Liver (tissue), 9 donors: ENCODE measurements around the gene VGF. TPM values are rescaled to one million over a fixed set of nuclear protein-coding genes. Genes with fewer than 3 reads are reported as not detected.

Experiments used
- DNase-seq: peaks from one replicate; pipeline ENCODE4 v3.0.0-alpha.2; 2017; ENCODE audit warnings: low spot score
- H3K27ac ChIP-seq, 2 donors: one replicate each; pipeline ENCODE4 v1.7.0; 2013; ENCODE audit warnings: inconsistent platforms in 2 of 2, low read length in 2 of 2, control low read depth in 1 of 2, low read depth in 1 of 2, mild to moderate bottlenecking in 1 of 2
- H3K27me3 ChIP-seq, 4 donors: one replicate each; pipeline versions ENCODE4 v1.6.1 to v1.7.0; 2013; ENCODE audit warnings: low read length in 3 of 4, inconsistent platforms in 1 of 4, mild to moderate bottlenecking in 1 of 4, moderate library complexity in 1 of 4; ENCODE audit not compliant: control insufficient read depth in 4 of 4, insufficient read depth in 4 of 4
- H3K36me3 ChIP-seq, 4 donors: one replicate each; pipeline versions ENCODE4 v1.6.1 to v1.7.0; 2013; ENCODE audit warnings: low read length in 3 of 4, mild to moderate bottlenecking in 3 of 4, low read depth in 1 of 4, moderate library complexity in 1 of 4; ENCODE audit not compliant: control insufficient read depth in 4 of 4, insufficient read depth in 3 of 4
- H3K4me1 ChIP-seq, 4 donors: one replicate each; pipeline versions ENCODE4 v1.6.1 to v1.7.0; 2013; ENCODE audit warnings: low read length in 3 of 4, mild to moderate bottlenecking in 3 of 4, moderate library complexity in 1 of 4; ENCODE audit not compliant: control insufficient read depth in 4 of 4, insufficient read depth in 4 of 4
- H3K4me3 ChIP-seq, 3 donors: one replicate each; pipeline versions ENCODE4 v1.6.1 to v1.7.0; 2013; ENCODE audit warnings: low read length in 3 of 3, control low read depth in 1 of 3, low read depth in 1 of 3, mild to moderate bottlenecking in 1 of 3
- H3K9ac ChIP-seq, 2 donors: one replicate each; pipeline ENCODE4 v1.7.0; 2013; ENCODE audit warnings: low read length in 2 of 2, mild to moderate bottlenecking in 2 of 2, moderate library complexity in 2 of 2, control low read depth in 1 of 2, low read depth in 1 of 2
- H3K9me3 ChIP-seq, 4 donors: one replicate each; pipeline versions ENCODE4 v1.6.1 to v1.7.0; 2013; ENCODE audit warnings: low read length in 3 of 4; ENCODE audit not compliant: control insufficient read depth in 4 of 4
- FOXA1 ChIP-seq: IDR thresholded peaks from 2 replicates; pipeline ENCODE4 v1.6.1; 2016; ENCODE audit warnings: antibody characterized with exemption
- FOXA2 ChIP-seq: IDR thresholded peaks from 2 replicates; pipeline ENCODE4 v1.6.1; 2016; ENCODE audit warnings: antibody characterized with exemption
- GABPA ChIP-seq, 2 donors: IDR thresholded peaks in 1 of 2; conservative IDR thresholded peaks in 1 of 2; 2 replicates each; pipeline ENCODE4 v1.6.1; 2016; ENCODE audit warnings: antibody characterized with exemption in 2 of 2, mild to moderate bottlenecking in 1 of 2, moderate library complexity in 1 of 2
- HNF4A ChIP-seq, 2 donors: conservative IDR thresholded peaks; 2 replicates each; pipeline ENCODE4 v1.6.1; 2016; ENCODE audit warnings: antibody characterized with exemption in 2 of 2, mild to moderate bottlenecking in 2 of 2
- HNF4G ChIP-seq: IDR thresholded peaks from 2 replicates; pipeline ENCODE4 v1.6.1; 2016; ENCODE audit warnings: antibody characterized with exemption
- JUND ChIP-seq, 2 donors: IDR thresholded peaks; 2 replicates each; pipeline ENCODE4 v1.6.1; 2016; ENCODE audit warnings: antibody characterized with exemption in 2 of 2
- NR2F2 ChIP-seq: IDR thresholded peaks from 2 replicates; pipeline ENCODE4 v1.6.1; 2016; ENCODE audit warnings: antibody characterized with exemption
- RAD21 ChIP-seq, 2 donors: IDR thresholded peaks; 2 replicates each; pipeline ENCODE4 v1.6.1; 2016; ENCODE audit warnings: antibody characterized with exemption in 2 of 2, mild to moderate bottlenecking in 2 of 2
- REST ChIP-seq: IDR thresholded peaks from 2 replicates; pipeline ENCODE4 v1.6.1; 2016; ENCODE audit warnings: antibody characterized with exemption, mild to moderate bottlenecking
- RXRA ChIP-seq, 2 donors: IDR thresholded peaks; 2 replicates each; pipeline ENCODE4 v1.6.1; 2017 to 2018; ENCODE audit warnings: antibody characterized with exemption in 2 of 2, mild to moderate bottlenecking in 1 of 2
- SP1 ChIP-seq: IDR thresholded peaks from 2 replicates; pipeline ENCODE4 v1.6.1; 2018; ENCODE audit warnings: antibody characterized with exemption, mild to moderate bottlenecking
- YY1 ChIP-seq: IDR thresholded peaks from 2 replicates; pipeline ENCODE4 v1.6.1; 2016; ENCODE audit warnings: antibody characterized with exemption, mild to moderate bottlenecking
- WGBS: extraction: QIAGEN DNeasy Blood & Tissue Kit; methylation state at CpG from one replicate; pipeline ENCODE4 v1.1.7; 2013; 5-methylcytosine and 5-hydroxymethylcytosine counted together
- polyA plus RNA-seq, 2 donors: library from polyadenylated mRNA; stranded (reverse) in 1 of 2; unstranded in 1 of 2; fragments of 200-250 nt in 1 of 2; fragments of >200 nt in 1 of 2; fragmentation: Nextera tagmentation in 1 of 2; extraction: Ambion mirVana in 1 of 2; gene quantifications; one replicate each; pipeline versions ENCODE4 v1.2.1 to v1.2.3, GENCODE V29; 2013 to 2015
- total RNA-seq, 2 donors: library from RNA; depleted of rRNA; stranded (reverse); fragments of >200 nt; gene quantifications; one replicate each; pipeline ENCODE4 v1.2.3, GENCODE V29; 2014
- TF ChIP-seq, protein P1 (sequence below): IDR thresholded peaks from 2 replicates; pipeline ENCODE4 v1.6.1; 2016; ENCODE audit warnings: antibody characterized with exemption
- TF ChIP-seq, protein P2 (sequence below): IDR thresholded peaks from 2 replicates; pipeline ENCODE4 v1.6.1; 2016; ENCODE audit warnings: antibody characterized with exemption
- TF ChIP-seq, protein P3 (sequence below): IDR thresholded peaks from 2 replicates; pipeline ENCODE4 v1.6.1; 2016; ENCODE audit warnings: antibody characterized with exemption
- donor health status: healthy.
- donor health status: healthy.
- donor health status: healthy.
- donor health status: healthy.
- donor health status: healthy.

Gene VGF
- total and polyA plus RNA-seq, 4 donors = not detected

GRCh38 chr7:101180130-101180755, 14.9 kb upstream of the VGF start, which contains the start of gene NAT16 (continued):
- TF ChIP-seq HNF4G = no peak
- no peak for TF ChIP-seq JUND (IDR thresholded peaks at IDR 0.05)
- TF ChIP-seq, protein P1, sequence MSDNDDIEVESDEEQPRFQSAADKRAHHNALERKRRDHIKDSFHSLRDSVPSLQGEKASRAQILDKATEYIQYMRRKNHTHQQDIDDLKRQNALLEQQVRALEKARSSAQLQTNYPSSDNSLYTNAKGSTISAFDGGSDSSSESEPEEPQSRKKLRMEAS = no peak
- TF ChIP-seq NR2F2 = no peak
- TF ChIP-seq, protein P2, sequence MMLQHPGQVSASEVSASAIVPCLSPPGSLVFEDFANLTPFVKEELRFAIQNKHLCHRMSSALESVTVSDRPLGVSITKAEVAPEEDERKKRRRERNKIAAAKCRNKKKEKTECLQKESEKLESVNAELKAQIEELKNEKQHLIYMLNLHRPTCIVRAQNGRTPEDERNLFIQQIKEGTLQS = no peak
- no peak for TF ChIP-seq RXRA (IDR thresholded peaks at IDR 0.05)
- no peak for TF ChIP-seq YY1
- no peak for TF ChIP-seq SP1
- TF ChIP-seq GABPA (IDR thresholded peaks at IDR 0.05 in 1 of 2, conservative IDR thresholded peaks at IDR 0.05 in 1 of 2) = no peak
- TF ChIP-seq HNF4A (conservative IDR thresholded peaks at IDR 0.05) = no peak

DNA sequence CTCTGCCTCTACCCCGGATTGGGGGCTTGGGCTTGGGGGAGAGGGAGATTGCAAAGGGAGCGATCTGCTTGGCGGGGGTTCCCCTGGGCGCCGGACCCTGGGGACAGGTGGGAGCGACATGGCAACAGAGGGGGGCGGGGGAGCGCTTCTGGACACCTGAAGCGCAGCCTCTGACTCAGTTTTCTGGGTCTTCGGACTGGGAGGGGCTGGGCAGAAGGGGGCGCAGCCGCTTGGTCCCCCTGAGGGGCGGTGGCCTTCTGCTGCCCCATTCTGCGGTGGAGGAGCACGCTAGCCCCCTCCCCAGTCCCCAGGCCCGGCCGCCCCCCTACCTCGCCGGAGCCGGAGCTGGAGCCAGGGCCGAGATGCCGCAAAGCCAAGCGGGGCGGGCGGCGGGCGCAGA, 14.3 kb upstream of the VGF start:
- no peak overlapping the region for H3K27ac ChIP-seq
- no peaks in the 10 kb centered on the region for H3K36me3 ChIP-seq
- H3K27me3 ChIP-seq = peaks cover 0 to 6% (median 2%) of the 10 kb centered on the region in 4 donors
- TF ChIP-seq JUND (IDR thresholded peaks at IDR 0.05) = no peak
- TF ChIP-seq GABPA (IDR thresholded peaks at IDR 0.05 in 1 of 2, conservative IDR thresholded peaks at IDR 0.05 in 1 of 2) = no peak
- TF ChIP-seq, protein P3, sequence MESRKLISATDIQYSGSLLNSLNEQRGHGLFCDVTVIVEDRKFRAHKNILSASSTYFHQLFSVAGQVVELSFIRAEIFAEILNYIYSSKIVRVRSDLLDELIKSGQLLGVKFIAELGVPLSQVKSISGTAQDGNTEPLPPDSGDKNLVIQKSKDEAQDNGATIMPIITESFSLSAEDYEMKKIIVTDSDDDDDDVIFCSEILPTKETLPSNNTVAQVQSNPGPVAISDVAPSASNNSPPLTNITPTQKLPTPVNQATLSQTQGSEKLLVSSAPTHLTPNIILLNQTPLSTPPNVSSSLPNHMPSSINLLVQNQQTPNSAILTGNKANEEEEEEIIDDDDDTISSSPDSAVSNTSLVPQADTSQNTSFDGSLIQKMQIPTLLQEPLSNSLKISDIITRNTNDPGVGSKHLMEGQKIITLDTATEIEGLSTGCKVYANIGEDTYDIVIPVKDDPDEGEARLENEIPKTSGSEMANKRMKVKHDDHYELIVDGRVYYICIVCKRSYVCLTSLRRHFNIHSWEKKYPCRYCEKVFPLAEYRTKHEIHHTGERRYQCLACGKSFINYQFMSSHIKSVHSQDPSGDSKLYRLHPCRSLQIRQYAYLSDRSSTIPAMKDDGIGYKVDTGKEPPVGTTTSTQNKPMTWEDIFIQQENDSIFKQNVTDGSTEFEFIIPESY = no peak
- no peak for TF ChIP-seq RXRA (IDR thresholded peaks at IDR 0.05)
- TF ChIP-seq, protein P1 = no peak
- TF ChIP-seq HNF4G = no peak
- no peak for TF ChIP-seq FOXA1
- TF ChIP-seq, protein P2 = no peak
- TF ChIP-seq FOXA2 = no peak
- no peak for TF ChIP-seq REST
- no peak for TF ChIP-seq RAD21 (IDR thresholded peaks at IDR 0.05)
- no peak overlapping the region for H3K4me3 ChIP-seq
- WGBS = 4% methylated on average over 27 of the region's 27 CpGs
- H3K9ac ChIP-seq = no peak overlapping the region
- DNase-seq = no peak
- peaks cover 0 to 4% (median 2%) of the 10 kb centered on the region in 4 donors for H3K4me1 ChIP-seq
- H3K9me3 ChIP-seq = no peaks in the 10 kb centered on the region
